Natural killer cell (primary cell): ENCODE measurements around the gene STUM. TPM values are rescaled to one million over a fixed set of nuclear protein-coding genes. Genes with fewer than 3 reads are reported as not detected.

Experiments
- ATAC-seq, 3 donors: fragments of 150-1000 bp in 2 of 3; fragments of 200-7000 bp in 1 of 3; cut with Tn5 transposase; 1 replicate in 1 of 3; 2 replicates in 2 of 3; pipeline ENCODE4 v1.10.0; 2021; ENCODE audit warnings: mild to moderate bottlenecking in 2 of 3, moderate library complexity in 2 of 3
- DNase-seq, 2 donors: peaks; one replicate each; pipeline versions ENCODE4 v3.0.0 to v3.0.0-alpha.2; 2013 to 2021; ENCODE audit warnings: mixed read lengths in 1 of 2
- H3K27ac ChIP-seq: one replicate; pipeline ENCODE4 v1.5.1; 2013; ENCODE audit warnings: mild to moderate bottlenecking, low read length
- H3K27me3 ChIP-seq: one replicate; pipeline ENCODE4 v1.6.1; 2013; ENCODE audit warnings: low read length; ENCODE audit not compliant: control insufficient read depth, insufficient read depth
- H3K36me3 ChIP-seq: one replicate; pipeline ENCODE4 v1.6.1; 2013; ENCODE audit warnings: low read length; ENCODE audit not compliant: control insufficient read depth, insufficient read depth
- H3K4me1 ChIP-seq: one replicate; pipeline ENCODE4 v1.6.1; 2013; ENCODE audit warnings: low read length; ENCODE audit not compliant: control insufficient read depth, insufficient read depth
- H3K4me3 ChIP-seq: one replicate; pipeline ENCODE4 v1.5.1; 2013; ENCODE audit warnings: low read length
- H3K9me3 ChIP-seq: one replicate; pipeline ENCODE4 v1.6.1; 2013; ENCODE audit warnings: low read length; ENCODE audit not compliant: control insufficient read depth, insufficient read depth
- H3K27ac Mint-ChIP-seq, 2 donors: one replicate each; pipeline ENCODE4 v1.8.0; 2022; ENCODE audit warnings: mild to moderate bottlenecking in 2 of 2, mixed read lengths in 2 of 2, moderate library complexity in 1 of 2
- H3K27me3 Mint-ChIP-seq, 2 donors: one replicate each; pipeline ENCODE4 v1.8.0; 2022; ENCODE audit warnings: low read depth in 2 of 2, mixed read lengths in 2 of 2
- H3K36me3 Mint-ChIP-seq: one replicate; pipeline ENCODE4 v1.8.0; 2022; ENCODE audit warnings: mixed read lengths
- H3K4me1 Mint-ChIP-seq, 2 donors: one replicate each; pipeline ENCODE4 v1.8.0; 2022; ENCODE audit warnings: mixed read lengths in 2 of 2
- H3K4me3 Mint-ChIP-seq: one replicate; pipeline ENCODE4 v1.8.0; 2022; ENCODE audit warnings: mild to moderate bottlenecking, moderate library complexity, mixed read lengths
- H3K9me3 Mint-ChIP-seq, 2 donors: one replicate each; pipeline ENCODE4 v1.8.0; 2022; ENCODE audit warnings: mixed read lengths in 2 of 2
- CTCF ChIP-seq: fragments of 200-600 bp; IDR thresholded peaks from one replicate; pipeline ENCODE4 v1.8.0; 2022; ENCODE audit warnings: antibody characterized with exemption
- WGBS: methylation state at CpG from one replicate; pipeline ENCODE4 v1.1.7; 2013; ENCODE audit warnings: missing lambda C conversion rate; ENCODE audit not compliant: insufficient coverage; 5-methylcytosine and 5-hydroxymethylcytosine counted together
- intact Hi-C: fragments of 100-400 bp; cut with micrococcal nuclease; formaldehyde crosslinking; loops from one replicate; pipeline ENCODE4 v1.14.2; 2022
- total RNA-seq, 4 donors: library from RNA; stranded (reverse); fragments of 120-200 nt in 1 of 4; gene quantifications; one replicate each; pipeline versions ENCODE4 v1.2.3 to v1.2.4, GENCODE V29; 2013 to 2022

Gene STUM
- total RNA-seq, 3 donors from 2014 or later (not counting 1 experiment from before 2014, with no cell fraction given) = not detected

DNA sequence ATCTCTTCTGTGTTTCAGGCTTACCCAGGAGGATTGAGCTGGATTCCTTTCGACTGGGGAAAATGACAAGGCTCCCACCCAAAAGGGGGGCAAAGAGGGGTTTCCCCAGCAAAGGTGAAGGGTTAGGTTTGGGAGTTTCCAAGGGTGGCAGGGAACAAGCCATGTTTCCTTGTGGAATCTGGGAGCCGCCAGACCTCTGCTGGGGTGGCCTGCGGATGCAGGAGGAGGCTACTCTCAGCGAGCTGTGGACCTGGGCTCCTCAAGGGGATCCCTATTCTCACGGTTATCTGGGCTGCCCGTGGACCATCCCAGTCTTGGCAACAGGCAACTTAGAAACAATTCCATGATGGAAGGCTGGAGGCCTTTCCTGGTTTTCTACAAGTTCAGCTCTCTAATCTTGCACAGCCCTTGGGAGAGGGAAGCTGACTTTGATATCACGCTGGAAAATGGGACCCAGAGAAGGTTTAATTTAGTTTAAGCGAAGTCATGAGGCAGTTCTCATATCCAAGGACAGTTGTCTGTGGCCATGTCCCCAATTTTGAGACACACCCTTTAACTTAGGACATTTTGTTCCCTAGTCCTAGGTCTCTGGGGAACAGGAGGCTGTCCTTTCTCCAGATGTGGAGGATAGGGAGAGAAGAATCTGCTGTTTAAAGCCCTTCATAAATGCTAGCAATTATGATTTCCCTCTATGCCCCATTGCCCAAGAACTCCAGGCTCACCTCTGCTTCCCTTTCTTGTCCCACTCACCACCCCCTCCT is 24.7 kb upstream of the STUM start:
- Histone ChIP-seq H3K27ac (no peak overlapping the region), H3K4me1 (no peaks in the 10 kb centered on the region), H3K36me3 (no peaks in the 10 kb centered on the region), H3K4me3 (no peak overlapping the region), H3K9me3 (no peaks in the 10 kb centered on the region), H3K27me3 (no peaks in the 10 kb centered on the region)
- no peak for TF ChIP-seq CTCF
- ATAC-seq (no peak), DNase-seq (no peak)
- peaks cover 0 to 2% of the 10 kb centered on the region in 2 donors for H3K9me3 Mint-ChIP-seq
- whole genome bisulfite sequencing = 90% methylated on average over 8 of the region's 8 CpGs
- H3K27me3 Mint-ChIP-seq = peaks cover 14 to 21% of the 10 kb centered on the region in 2 donors
- H3K36me3 Mint-ChIP-seq = no peaks in the 10 kb centered on the region
- no peaks in the 10 kb centered on the region for H3K4me1 Mint-ChIP-seq
- intact Hi-C loops = no loop called here
- no peak overlapping the region for H3K27ac Mint-ChIP-seq
- no peak overlapping the region for H3K4me3 Mint-ChIP-seq

- TF ChIP-seq CTCF = no peak
- Histone ChIP-seq H3K4me3 (no peak overlapping the region), H3K27me3 (no peaks in the 10 kb centered on the region), H3K9me3 (no peaks in the 10 kb centered on the region), H3K4me1 (no peaks in the 10 kb centered on the region), H3K36me3 (no peaks in the 10 kb centered on the region), H3K27ac (no peak overlapping the region)
- DNase-seq (no peak), ATAC-seq (no peak)
- peaks cover 0 to 2% of the 10 kb centered on the region in 2 donors for H3K9me3 Mint-ChIP-seq
- no peaks in the 10 kb centered on the region for H3K4me1 Mint-ChIP-seq
- intact Hi-C loops = no loop called here
- peaks cover 17 to 27% of the 10 kb centered on the region in 2 donors for H3K27me3 Mint-ChIP-seq
- no peaks in the 10 kb centered on the region for H3K36me3 Mint-ChIP-seq
- no peak overlapping the region for H3K27ac Mint-ChIP-seq
- H3K4me3 Mint-ChIP-seq = no peak overlapping the region
These were observed 24.0 kb upstream of the STUM start for GRCh38 chr1:226524547-226524946.

DNA sequence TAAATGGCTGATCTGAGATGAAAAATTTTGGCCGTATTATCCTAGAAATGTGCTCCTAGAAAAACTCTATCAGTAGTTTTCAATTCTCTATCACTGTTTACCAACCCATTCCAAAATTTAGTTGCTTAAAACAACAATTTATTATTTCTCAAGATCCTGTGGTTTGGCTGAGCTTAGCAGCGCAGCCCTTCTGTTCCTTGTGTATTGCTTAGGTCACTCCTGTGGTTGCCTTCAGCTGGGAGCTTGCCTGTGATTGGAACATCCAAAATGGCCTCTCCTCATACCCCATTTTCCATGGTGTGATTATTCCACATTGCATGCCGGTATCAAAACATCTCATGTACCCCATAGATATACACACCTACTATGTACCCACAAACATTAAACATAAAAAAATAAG is 22.8 kb upstream of the STUM start:
- Histone ChIP-seq H3K27ac (no peak overlapping the region), H3K27me3 (no peaks in the 10 kb centered on the region), H3K36me3 (no peaks in the 10 kb centered on the region), H3K4me1 (no peaks in the 10 kb centered on the region), H3K9me3 (no peaks in the 10 kb centered on the region), H3K4me3 (no peak overlapping the region)
- Mint-ChIP-seq H3K4me1 (no peaks in the 10 kb centered on the region), H3K9me3 (peaks cover 0 to 2% of the 10 kb centered on the region in 2 donors), H3K36me3 (no peaks in the 10 kb centered on the region), H3K27ac (no peak overlapping the region), H3K4me3 (no peak overlapping the region), H3K27me3 (peaks cover 20 to 27% of the 10 kb centered on the region in 2 donors)
- no peak for ATAC-seq
- intact Hi-C loops = no loop called here
- DNase-seq = no peak
- TF ChIP-seq CTCF = no peak
- WGBS = 94% methylated on average over 3 of the region's 3 CpGs
